ENCODE results near the gene CSNK2A2. TPM values are rescaled to one million over a fixed set of nuclear protein-coding genes. Genes with fewer than 3 reads are reported as not detected.

CSNK2A2 gene
- total and polyA plus RNA-seq, 9 of the 15 experiments (the other 6 are each of a cell fraction or from before 2014, with no cell fraction given): 20.8 to 109 (median 44.7) TPM

DNA sequence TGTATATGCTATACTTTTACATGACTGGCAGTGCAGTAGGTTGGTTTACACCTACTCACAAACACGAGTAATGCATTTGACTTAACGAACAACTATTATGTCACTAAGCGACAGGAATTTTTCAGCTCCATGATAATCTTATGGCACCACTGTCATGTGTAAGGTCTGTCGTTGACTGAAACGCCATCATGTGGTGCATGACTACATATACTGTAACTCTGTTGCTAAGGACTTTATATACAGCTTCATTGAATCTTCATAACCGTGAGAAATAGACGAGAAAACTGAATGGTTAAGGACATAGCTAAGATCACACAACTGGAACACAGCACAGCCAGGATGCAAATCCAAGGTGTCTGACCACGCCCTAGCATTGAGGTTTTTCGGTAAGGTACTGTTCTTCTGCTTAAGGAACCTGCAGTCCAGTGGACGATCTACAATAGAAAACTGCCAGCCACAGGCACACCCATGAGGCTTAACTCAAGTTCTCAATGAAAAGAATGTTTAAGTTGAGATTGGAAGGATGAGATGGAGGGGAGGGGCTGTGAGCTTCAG, 72.0 kb downstream of the CSNK2A2 start (continued):
- TF ChIP-seq ZNF696 (CRISPR knock-in tag; conservative IDR thresholded peaks at IDR 0.05) (no peak), IFI16 (CRISPR knock-in tag; IDR thresholded peaks at IDR 0.05) (no peak), MYC (IDR thresholded peaks at IDR 0.05; ENCODE audit: low read depth, low read length) (0 out of 2 replicates have a peak, but pooled peaks have one; percentile 16), MYC (CRISPR knock-in tag; IDR thresholded peaks at IDR 0.05; ENCODE audit: borderline replicate concordance, low read depth) (no peak), HNRNPL (IDR thresholded peaks at IDR 0.05; ENCODE audit: low read depth, low read length) (no peak), RFX1 (IDR thresholded peaks at IDR 0.05) (peak; percentile 63)
- TF ChIP-seq, protein P1, sequence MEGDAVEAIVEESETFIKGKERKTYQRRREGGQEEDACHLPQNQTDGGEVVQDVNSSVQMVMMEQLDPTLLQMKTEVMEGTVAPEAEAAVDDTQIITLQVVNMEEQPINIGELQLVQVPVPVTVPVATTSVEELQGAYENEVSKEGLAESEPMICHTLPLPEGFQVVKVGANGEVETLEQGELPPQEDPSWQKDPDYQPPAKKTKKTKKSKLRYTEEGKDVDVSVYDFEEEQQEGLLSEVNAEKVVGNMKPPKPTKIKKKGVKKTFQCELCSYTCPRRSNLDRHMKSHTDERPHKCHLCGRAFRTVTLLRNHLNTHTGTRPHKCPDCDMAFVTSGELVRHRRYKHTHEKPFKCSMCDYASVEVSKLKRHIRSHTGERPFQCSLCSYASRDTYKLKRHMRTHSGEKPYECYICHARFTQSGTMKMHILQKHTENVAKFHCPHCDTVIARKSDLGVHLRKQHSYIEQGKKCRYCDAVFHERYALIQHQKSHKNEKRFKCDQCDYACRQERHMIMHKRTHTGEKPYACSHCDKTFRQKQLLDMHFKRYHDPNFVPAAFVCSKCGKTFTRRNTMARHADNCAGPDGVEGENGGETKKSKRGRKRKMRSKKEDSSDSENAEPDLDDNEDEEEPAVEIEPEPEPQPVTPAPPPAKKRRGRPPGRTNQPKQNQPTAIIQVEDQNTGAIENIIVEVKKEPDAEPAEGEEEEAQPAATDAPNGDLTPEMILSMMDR (IDR thresholded peaks at IDR 0.05 in 2 of 3, conservative IDR thresholded peaks at IDR 0.05 in 1 of 3; ENCODE audit: insufficient read depth in 2 of 3, low read depth in 1 of 3, low read length in 3 of 3): peak in 1 of 3 experiments; percentile 11; a peak in 1 of 6 replicates
- TF ChIP-seq, protein P2, sequence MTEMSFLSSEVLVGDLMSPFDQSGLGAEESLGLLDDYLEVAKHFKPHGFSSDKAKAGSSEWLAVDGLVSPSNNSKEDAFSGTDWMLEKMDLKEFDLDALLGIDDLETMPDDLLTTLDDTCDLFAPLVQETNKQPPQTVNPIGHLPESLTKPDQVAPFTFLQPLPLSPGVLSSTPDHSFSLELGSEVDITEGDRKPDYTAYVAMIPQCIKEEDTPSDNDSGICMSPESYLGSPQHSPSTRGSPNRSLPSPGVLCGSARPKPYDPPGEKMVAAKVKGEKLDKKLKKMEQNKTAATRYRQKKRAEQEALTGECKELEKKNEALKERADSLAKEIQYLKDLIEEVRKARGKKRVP (CRISPR knock-in tag; IDR thresholded peaks at IDR 0.05): no peak

Measured in K562 (cell line).